OCI-LY7 (cell line): ENCODE data around the gene CYB5RL.

ENCODE experiments used
- EZH2phosphoT487 ChIP-seq: fragments of 200-600 bp; sonication (generic); IDR thresholded peaks from 2 replicates; pipeline ENCODE4 v1.6.1; 2018; ENCODE audit warnings: low read depth, borderline replicate concordance, mild to moderate bottlenecking, mixed run types, antibody characterized with exemption, low read length, moderate library complexity, mixed read lengths
- TF ChIP-seq, protein P1 (sequence below): fragments of 200-600 bp; sonication (generic); conservative IDR thresholded peaks from 2 replicates; pipeline ENCODE4 v1.5.1; 2014; ENCODE audit warnings: mild to moderate bottlenecking, antibody characterized with exemption, low read length, moderate library complexity, mixed read lengths

GRCh38 chr1:54239035-54239383, 39.2 kb upstream of the CYB5RL start:
- TF ChIP-seq, protein P1, sequence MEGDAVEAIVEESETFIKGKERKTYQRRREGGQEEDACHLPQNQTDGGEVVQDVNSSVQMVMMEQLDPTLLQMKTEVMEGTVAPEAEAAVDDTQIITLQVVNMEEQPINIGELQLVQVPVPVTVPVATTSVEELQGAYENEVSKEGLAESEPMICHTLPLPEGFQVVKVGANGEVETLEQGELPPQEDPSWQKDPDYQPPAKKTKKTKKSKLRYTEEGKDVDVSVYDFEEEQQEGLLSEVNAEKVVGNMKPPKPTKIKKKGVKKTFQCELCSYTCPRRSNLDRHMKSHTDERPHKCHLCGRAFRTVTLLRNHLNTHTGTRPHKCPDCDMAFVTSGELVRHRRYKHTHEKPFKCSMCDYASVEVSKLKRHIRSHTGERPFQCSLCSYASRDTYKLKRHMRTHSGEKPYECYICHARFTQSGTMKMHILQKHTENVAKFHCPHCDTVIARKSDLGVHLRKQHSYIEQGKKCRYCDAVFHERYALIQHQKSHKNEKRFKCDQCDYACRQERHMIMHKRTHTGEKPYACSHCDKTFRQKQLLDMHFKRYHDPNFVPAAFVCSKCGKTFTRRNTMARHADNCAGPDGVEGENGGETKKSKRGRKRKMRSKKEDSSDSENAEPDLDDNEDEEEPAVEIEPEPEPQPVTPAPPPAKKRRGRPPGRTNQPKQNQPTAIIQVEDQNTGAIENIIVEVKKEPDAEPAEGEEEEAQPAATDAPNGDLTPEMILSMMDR = no peak
- no peak for TF ChIP-seq EZH2phosphoT487
